Retinal pigment epithelial cell (primary cell): ENCODE results near the gene CHSY1.
A peak's percentile ranks its signal among the peaks of the same experiment; 100 is the strongest.
"Not testable (repeated sequence)": the region's sequence is repeated elsewhere in the genome, so short reads cannot be mapped to it uniquely, and the experiment has no call there.

Experiments used
- DNase-seq: peaks from one replicate; pipeline ENCODE4 v3.0.0-alpha.2; 2010; ENCODE audit warnings: low read depth
- H3K4me3 ChIP-seq: 2 replicates; pipeline ENCODE4 v1.5.1; 2011; ENCODE audit warnings: mild to moderate bottlenecking, low read length, control low read depth, moderate library complexity
- TF ChIP-seq, protein P1 (sequence below): conservative IDR thresholded peaks from 2 replicates; pipeline ENCODE4 v1.5.1; 2011; ENCODE audit warnings: low read depth, low read length, control low read depth, inconsistent platforms

Gene CHSY1

DNA sequence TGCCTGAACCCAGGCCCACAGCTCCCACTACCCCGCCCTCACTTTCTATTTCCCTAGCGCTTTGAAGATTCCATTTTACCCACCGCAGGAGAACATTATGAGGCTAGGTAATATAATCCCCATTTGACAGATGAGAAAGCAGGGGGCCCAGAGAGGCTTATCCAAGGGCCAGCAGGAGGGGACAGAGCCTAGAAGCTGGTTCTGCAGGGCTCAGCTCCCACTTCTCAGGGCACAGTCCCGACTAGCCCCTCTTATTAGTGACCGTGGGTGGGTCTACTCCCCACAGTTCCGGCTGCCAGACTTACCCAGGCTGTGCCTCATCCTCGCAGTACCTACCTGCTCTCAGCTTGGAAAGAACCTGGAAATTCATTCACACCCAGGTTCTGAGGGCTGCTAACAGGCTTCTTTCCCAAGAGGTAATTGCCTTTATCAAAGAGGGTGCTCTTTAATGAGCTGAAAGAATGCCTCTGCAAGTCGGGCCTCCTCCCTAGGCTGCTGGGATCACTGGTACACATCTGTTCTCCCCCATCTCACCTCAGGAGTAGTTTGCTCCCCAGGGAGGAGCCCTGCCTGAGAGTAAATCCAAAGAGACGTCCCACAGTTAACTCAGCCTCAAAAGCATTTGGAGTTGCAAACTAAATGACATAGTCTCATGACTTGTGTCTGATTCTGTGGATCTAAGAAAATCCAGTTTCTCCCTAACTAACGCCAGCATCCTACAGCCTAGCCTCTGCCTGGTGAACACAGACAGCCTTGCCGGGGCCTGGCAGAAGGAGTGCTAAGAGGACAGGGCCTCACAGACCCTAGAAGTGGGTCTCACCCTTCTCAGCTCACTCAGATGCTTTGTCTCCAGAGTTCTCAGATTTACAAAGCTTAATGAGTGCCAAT lies 125.0 kb downstream of the CHSY1 start:
- TF ChIP-seq, protein P1, sequence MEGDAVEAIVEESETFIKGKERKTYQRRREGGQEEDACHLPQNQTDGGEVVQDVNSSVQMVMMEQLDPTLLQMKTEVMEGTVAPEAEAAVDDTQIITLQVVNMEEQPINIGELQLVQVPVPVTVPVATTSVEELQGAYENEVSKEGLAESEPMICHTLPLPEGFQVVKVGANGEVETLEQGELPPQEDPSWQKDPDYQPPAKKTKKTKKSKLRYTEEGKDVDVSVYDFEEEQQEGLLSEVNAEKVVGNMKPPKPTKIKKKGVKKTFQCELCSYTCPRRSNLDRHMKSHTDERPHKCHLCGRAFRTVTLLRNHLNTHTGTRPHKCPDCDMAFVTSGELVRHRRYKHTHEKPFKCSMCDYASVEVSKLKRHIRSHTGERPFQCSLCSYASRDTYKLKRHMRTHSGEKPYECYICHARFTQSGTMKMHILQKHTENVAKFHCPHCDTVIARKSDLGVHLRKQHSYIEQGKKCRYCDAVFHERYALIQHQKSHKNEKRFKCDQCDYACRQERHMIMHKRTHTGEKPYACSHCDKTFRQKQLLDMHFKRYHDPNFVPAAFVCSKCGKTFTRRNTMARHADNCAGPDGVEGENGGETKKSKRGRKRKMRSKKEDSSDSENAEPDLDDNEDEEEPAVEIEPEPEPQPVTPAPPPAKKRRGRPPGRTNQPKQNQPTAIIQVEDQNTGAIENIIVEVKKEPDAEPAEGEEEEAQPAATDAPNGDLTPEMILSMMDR, result no peak
- H3K4me3 ChIP-seq, result no peak overlapping the region
- DNase-seq, result peak; percentile 36

DNA sequence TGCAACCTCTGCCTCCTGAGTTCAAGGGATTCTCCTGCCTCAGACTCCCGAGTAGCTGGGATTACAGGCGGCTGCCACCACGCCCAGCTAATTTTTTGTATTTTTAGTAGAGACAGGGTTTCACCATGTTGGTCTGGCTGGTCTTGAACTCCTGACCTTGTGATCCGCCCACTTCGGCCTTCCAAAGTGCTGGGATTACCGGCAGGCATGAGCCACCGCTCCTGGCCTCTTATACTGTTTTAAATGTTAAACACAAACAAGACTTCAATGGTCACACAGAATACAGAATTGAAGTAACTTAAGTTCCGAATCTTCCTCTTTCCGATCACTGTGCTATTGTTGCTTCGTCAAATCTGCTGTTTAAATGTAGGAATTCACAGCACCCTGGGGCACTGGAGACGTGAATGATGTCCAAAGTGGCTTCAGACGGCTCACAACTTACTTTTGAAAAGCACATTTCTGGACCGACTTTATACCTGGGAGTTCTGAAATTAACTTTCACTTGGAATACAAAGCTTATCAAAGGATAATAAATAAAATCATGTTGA lies 125.9 kb downstream of the CHSY1 start:
- H3K4me3 ChIP-seq, DNase-seq: not testable (repeated sequence)
